Activated T-cell treated with anti-CD3 and anti-CD28 coated beads, Interleukin-2, amount 50 U/mL, for 1 hour (primary cell): ENCODE results near the gene DHPS.
"Not testable (repeated sequence)": the region's sequence is repeated elsewhere in the genome, so short reads cannot be mapped to it uniquely, and the experiment has no call there.

Experiments
- DNase-seq: peaks from one replicate; pipeline ENCODE4 v3.0.0-alpha.2; 2020

Gene DHPS

DNA sequence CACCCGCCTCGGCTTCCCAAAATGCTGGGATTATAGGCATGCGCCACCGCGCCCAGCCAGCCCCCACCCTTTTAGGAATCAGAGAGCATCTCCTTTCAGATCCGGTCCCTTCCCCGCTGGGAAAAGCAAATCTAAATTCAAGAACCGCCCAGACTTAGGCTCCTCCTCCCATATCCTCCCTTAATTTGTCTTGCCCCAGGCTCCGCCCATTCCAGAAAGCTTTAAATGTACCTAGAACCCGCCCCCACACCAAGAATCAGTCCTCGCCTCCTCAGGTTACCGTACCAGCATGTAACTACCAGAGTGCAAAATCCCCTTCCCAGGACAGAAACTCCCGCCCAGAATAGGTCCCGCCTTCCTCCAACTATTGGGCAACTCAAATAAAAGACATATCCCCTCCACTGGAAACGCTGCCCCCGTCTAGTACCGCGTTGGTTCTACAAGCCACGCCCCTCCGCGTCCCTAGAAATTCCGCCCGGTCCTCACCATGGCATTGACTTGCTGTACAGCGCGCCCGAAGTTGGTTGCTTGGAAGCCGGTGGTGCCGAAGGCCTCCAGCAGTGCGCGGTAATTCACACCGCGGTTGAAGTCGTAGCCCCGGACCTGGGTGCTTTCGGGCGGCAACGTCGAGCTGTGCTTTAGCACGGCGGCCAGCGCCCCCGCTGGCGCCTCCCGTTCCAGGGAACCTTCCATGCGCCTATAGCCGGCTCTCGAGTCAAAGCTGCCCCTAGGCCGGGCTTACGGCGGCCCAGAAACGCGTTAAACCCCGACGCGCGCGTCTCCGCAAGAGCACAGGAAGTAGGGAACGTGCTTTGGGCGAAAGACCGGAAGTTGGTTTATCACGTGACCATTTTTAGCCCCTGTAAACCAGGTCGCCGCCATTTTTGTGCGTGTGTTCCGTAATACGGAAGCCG lies at the start of gene DHPS:
TSS of gene DHPS (minus strand) at position 807 of the 914 bp plus-strand sequence. CDS start at position 693, 114 bp downstream.
- DNase-seq: peak; percentile 79

DNA sequence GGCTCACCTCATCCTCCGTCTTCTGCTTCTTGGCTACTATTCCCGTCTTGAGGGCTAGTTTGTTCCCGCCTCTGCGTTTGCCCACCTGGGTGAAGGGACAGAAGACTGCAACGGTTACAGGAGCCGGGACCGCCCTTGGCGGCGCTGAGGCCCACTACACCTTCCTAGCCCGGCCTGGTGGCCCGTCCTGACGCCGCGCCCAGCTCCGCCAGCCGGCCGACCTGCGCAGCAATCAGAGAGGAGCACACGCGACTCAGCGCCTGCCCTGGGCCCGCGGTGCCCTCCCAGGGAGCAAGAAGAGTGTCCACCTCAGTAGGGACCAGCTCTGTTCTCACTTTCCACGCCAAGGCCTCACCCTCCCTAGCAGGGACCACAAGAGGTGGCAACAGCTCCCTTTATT lies 49.7 kb upstream of the DHPS start:
- DNase-seq: no peak

DNA sequence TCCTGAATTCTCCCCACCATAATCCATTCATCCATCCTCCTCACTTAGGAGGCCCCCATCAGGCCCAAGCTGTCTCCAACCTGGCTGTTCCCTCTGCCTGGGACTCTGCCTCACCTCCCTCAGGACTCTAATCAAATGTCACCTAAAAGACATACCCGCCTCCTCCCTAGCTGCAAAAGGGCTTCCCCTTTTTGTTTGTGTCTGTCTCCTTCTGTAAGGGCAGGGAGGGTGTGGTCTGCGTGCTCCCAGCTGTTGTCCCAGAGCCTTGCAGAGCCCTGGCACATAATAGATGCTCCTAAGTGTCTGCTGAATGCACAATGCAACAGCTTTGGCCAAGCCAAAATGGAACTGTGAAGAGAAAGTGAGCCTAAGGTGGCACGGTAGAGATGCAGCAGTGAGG lies 48.4 kb upstream of the DHPS start:
- DNase-seq: no peak

DNA sequence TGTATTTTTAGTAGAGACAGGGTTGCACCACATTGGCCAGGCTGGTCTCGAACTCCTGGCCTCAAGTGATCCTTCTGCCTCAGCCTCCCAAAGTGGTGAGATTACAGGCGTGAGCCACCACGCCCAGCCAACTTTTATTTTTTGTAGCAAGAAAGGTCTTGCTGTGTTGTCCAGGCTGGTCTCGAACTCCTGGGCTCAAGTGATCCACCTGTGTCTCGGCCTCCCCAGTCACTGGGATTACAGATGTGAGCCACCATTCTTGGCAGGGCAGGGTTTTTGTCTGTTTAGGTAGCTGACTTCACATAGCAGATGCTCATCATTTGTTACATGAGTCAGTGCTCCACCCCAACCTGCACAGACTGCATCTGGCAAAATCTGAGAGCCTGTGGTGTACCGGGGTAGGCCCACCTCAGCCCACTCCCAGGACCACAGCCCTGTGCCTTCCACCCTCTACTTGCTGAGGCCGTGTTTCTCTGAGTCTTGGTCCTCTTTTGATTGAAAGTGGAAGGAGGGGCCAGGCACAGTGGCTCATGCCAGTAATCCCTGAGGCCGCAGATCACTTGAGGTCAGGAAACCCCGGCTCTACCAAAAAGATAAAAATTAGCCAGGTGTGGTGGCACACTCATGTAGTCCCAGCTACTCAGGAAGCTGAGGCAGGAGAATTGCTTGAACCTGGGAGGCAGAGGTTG lies 46.2 kb upstream of the DHPS start:
- no peak for DNase-seq

DNA sequence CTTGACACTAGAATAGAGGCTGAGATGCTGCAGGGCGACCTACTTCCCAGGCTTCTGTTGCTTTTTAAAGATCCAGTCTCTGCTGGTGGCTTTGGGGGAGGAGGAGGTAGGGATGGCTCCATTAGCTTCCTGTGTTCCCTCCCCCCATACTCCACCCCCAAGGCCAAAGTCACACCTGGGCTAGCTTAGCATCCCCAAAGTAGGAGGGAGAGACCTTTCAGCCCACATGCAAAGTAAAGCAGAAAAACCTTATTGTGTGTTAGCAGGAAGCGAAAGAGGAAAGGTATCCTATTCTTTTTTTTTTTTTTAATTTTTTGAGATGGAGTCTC lies 45.3 kb upstream of the DHPS start:
- no peak for DNase-seq

DNA sequence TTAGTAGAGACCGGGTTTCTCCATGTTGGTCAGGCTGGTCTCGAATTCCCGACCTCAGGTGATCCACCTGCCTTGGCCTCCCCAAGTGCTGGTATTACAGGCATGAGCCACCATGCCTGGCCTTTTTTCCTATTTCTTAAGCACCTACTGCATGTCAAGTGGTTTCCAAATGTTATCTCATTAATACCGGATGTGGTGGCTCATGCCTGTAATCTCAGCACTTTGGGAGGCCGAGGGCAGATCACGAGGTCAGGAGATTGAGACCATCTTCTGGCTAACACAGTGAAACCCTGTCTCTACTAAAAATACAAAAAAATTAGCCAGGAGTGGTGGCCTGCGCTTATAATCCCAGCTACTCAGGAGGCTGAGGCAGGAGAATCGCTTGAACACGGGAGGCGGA lies 43.9 kb upstream of the DHPS start:
- DNase-seq: not testable (repeated sequence)

DNA sequence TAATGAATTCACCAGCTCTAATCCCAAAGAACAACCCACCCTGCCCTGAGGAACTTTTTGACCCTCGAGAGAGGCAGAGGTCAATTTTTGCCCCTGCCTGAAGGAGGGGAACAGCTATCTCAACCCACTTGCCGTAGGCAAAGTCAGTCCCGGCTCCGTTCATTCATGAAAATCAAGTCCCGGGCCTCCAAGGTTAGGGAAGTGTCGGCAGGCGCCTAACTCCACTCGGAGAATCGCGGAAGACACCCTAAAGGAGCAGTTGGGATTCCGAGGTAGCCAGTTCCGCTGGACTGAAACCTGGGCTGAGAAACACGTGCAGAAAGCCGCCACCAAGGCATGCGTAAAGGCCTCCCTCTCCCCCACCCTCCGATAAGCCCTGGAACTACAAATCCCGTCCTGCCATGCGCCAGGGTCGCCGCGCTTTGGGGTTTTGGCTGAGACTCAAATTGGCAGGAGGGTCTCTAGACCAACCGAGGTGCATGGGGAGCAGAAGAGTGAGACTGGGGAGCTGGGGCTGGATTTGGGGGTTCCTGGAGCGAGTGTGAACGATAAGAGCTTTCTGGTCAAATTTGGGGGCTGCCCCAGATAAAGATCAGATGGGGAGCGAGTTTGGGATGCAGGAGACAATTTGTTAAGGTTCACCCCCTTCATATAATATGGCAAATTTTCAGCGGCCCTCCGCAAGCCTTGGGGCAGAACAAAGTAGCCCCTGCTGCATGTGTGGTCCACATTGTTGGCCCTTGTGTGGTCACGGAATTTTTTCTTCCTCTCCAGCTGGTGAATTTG lies 42.2 kb upstream of the DHPS start, which contains the start of gene TNPO2:
TSS of gene TNPO2 (minus strand) at position 292 of the 786 bp plus-strand sequence. CDS start 2,955 bp downstream, outside the sequence.
- DNase-seq: peak; percentile 67

DNA sequence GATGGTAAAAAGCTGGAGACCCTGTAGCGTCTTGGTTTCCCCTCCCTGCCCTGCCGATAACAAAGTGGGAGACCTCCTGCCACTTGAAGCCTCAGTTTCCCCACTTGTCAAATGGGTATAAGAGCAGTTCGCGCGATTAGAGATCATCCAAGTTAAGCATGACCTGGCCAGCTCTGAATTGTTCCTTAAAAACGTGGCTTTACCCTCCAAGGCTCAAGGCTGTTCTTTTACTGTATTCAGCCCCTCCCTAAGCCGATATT lies 41.6 kb upstream of the DHPS start:
- DNase-seq: no peak

DNA sequence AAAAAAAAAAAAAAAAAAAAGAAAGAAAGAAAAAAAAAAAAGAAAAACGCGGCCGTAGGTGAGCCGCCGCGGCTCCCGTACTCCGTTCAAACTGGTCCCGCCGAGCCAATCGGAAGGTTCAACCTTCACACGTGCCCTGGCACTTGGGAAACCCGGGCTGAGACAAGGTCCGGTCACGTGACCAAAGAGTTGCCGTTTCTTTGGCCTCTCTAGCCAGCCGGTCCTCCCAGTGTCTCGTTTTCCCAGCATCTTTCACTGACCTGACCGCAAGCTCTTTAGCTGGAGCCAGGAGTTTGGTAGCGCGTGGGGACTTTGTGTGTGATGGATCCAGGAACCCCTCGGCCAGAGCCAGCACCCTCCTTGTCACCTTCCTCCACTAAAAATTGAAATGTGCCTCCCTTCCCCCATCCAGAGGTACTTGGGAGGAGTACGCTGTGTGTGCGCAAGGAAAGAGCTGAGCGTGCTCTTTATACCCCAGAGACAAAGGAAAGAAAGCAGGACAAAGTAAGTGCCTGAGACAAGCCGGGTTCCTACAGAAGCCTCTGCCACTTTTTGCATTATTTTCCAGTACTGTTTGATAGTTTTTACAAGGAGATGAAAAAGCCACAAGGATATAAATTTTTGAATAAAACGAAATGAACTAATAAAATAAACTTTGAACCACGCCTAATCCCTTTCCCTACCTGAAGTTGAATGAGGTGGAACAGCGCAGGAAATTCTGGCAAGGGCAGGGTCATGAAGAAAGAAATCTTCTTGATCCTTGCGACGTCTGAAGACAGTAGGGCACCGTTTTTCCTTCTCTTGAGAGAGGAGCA lies 41.1 kb upstream of the DHPS start:
- peak; percentile 85 for DNase-seq

DNA sequence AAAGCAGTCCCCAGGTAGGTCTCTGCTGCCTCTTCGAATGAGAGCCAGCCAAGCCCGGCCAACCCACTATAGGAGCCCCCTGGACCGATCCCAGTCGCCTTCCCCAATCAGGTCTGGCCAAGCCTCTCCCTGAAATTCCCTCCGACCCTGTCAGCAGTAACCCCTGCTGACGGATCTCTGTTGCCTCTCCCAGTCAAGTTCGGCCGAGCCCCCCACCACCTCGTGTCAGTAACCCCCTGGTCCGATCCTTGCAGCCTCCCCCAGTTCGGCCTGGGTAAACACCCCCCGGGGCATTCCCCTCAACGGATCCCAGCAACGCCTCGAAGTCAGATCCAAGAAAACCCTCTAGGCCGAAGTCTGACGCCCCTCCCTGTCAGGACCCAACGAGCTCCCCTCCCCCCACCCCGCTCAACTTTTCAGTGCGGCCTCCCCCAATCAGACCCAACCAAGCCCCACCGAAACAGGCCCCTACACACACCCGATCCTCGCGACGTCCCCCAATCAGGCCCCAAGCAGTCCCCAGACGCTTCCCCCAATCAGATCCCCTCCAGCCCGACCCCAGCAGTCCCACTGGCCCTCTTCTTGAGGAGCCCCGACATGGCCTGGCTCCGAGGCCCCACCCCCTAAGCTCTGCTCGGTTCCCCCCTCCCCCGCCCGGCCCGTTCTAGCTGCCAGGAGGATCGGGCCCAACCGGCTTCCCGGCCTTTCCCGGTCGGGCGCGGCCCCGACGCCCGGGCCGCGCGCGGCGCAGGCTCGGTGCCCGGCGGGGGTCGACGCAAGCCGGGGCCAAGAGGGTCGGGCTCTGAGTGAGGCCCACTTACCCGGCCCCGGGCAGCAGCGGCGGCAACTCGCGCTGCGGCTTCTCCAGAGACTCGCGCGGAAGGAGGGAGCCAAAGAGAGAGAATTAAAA lies 40.2 kb upstream of the DHPS start:
- peak; percentile 64 for DNase-seq

DNA sequence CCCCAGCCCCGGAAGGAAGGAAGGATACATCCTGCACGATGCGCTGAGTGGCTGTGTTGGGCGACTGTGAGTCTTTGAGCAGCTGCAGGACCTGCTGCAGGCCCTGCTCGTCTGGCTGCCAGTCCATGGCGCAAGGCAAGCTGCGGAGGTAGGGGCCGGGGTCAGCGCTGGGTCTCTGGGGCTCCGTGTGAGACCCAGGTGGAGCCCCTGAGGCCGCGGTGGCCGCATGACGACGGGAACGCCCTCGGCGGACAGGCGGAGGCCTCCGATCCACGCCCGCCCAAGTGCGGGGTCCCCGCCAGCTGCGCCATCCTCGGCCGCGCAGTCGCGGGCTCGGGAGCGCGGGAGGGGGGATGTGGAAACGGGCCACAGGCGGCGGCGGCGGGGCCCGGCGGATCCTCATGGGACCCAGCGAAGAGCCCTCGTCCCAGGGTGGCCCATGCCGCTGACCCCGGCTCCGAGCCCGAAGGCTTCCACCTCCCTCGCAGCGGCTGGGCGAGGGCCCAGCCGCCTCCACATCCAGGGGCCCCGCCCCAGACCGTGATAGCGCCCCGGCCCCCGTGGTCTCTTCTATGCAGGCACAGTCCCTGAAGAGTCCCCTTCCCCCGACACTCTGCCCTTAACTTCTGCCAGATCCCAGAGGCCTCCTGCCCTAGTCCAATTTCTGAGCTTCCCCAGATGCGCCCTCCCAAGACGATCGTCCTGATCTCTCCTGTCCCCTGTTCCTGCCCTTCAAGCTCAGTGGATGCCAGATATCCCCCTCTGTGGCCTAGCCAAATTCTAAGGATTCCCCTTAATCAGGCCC lies 39.4 kb upstream of the DHPS start:
- DNase-seq: peak; percentile 34

DNA sequence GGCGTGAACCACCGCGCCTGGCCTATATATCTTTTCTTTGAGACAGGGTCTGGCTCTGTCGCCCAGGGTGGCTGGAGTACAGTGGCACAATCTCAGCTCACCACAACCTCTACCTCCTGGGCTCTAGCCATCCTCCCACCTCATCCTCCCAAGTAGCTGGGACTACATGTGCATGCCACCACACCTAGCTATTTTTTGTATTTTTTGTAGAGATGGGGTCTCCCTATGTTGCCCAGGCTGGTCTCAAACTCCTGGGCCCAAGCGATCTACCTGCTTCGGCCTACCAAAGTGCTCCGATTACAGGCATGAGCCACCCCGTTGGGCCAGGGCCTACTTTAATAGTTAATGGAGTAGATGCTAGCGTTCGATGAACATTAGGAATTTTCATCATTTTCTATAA lies 38.6 kb upstream of the DHPS start:
- DNase-seq: no peak

DNA sequence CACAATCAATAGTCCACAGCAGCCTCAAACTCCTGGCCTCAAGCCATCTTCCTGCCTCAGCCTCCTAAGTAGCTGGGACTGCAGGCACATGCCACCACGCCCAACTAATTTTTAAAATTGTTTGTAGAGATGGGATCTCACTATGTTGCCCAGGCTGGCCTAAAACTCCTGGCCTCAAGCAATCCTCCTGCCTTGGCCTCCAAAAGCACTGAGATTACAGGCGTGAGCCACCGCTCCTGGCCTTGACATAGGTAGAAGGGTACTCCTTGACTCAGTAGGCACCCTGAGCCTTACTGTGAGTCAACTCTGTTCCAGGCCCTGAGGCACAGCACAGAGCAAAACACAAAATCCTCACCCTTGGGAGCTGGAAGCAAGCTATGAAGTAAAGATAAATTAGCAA lies 34.2 kb upstream of the DHPS start:
- DNase-seq: no peak

DNA sequence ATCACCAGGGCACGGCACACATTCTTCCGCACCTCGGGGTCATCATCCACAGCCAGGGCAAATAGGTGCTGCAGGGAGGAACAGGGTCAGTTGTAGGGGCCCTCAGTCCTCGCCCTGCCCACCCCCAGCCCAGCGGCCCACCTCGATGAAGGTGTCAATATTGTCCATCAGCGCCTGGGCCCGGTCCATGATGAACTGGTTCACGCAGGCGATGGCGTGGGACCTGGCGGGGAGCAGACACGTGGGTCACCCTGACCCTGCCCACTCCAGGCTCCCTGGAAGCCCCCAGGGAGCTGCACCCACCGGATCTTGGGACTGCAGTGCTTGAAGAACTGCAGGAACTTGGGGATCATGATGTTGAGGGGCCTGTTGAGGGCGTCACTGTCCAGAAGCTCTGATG lies 33.4 kb upstream of the DHPS start:
- DNase-seq: no peak

DNA sequence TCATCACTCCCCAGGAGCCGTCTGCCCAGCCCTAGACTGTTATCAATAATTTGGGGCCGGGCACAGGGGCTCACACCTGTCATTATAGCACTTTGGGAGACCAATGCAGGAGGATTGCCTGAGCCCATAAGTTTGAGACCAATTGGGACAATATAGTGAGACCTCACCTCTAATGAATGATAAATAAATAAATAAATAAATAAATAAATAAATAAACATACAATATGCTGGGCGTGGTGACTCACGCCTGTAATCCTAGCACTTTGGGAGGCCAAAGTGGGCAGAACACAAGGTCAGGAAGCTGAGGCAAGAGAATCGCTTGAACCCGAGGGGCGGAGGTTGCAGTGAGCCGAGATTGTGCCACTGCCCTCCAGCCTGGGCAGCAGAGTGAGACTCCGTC lies 31.6 kb upstream of the DHPS start:
- not testable (repeated sequence) for DNase-seq

DNA sequence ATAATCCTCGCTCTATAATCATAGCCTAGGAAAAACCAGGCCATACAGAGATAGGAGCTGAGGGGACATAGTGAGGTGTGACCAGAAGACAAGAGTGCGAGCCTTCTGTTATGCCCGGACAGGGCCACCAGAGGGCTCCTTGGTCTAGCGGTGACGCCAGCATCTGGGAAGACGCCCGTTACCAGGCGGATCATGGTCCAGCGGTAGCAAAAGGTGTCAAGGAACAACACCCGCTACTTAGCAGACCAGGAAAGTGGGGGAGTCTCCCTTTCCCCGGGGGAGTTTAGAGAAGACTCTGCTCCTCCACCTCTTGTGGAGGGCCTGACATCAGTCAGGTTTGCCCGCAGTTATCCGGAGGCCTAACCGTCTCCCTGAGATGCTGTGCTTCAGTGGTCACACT lies 30.4 kb upstream of the DHPS start:
- peak; percentile 33 for DNase-seq

DNA sequence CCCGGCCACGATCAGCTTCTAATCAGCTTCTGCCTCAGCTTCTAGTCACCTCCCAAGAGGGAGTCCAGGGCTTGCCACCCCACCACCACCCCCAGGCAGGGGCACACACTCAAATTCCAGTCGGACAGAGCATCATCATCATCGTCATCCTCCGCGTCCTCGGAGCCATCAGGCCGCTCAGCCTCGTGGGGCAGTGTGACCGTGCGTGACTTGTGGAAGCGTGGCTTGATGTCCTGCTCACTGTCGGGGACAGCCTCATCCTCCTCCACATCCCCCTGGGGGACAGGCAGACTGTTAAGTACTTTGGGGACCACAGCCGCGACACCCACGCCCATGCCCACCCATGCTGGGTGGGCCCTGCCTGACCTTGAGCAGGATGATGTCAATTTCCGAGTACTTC lies 29.5 kb upstream of the DHPS start:
- no peak for DNase-seq

DNA sequence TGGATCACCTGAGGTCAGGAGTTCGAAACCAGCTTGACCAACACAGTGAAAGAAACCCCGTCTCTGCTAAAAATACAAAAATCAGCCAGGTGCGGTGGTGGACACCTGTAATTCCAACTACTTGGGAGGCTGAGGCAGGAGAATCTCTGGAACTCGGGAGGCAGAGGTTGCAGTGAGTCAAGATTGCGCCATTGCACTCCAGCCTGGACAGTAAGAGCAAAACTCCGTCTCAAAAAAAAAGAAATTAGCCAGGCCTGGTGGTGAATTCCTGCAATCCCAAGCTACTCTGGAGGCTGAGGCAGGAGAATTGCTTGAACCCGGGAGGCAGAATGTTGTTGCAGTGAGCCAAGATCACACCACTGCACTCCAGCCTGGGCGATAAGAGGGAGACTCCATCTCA lies 27.0 kb upstream of the DHPS start:
- DNase-seq: no peak

DNA sequence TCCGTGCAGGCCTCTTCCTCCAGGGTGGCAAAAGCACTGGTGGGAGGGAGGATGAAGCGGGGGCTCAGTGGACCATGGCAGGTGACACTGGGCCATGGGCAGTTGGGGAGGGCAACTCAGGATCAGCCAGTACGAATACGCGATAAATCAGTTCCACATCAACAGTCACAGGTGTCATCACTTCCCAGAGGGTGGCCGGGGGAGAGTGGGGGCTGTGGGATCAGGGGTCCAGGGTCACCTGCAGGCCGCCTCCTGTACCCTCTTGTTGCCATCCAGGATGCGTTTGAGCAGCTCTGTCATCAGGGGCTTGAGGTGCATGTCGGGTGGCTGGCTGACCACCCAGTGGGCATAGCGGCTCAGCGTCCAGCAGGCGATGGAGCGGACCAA lies 24.6 kb upstream of the DHPS start:
- no peak for DNase-seq

DNA sequence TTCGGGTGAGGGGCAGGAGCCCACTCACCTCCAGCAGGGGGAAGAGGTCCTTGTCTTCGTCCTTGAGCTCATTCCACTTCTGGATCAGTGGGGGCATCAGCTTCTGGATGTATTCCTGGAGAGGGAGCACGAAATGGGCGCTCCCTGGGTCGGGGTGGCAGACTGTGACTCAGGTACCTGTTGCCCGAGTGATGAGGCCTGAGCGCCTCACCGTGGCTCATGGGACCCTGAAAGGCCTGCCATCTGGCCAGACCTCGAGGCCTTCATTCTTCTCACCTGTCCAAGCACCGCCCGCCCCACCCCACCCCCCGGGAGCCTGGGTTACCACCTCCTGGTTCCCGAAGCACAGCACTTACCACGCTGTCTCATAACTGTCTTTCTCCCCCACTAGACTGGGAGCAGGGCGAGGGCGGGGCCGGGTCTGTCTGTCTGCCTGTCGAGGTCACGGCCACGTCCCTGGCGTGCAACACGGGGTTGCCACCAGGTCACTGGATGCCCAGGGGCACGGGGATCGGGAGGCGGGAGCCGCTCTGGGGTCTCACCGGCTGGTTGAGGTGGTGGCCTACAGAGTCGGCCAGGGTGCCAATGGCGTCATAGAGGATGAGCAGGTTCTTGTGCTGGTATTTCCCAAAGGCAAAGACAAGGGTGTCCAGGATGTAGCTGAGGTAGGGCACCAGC lies 24.1 kb upstream of the DHPS start:
- no peak for DNase-seq
